Lung (tissue), 12 donors: ENCODE results near the gene LRGUK. TPM values are rescaled to one million over a fixed set of nuclear protein-coding genes. Genes with fewer than 3 reads are reported as not detected.
A peak's percentile ranks its signal among the peaks of the same experiment; 100 is the strongest.

Experiments used
- ATAC-seq: fragments of 200-7000 bp; cut with Tn5 transposase; one replicate; pipeline ENCODE4 v1.9.1; 2020; ENCODE audit warnings: moderate number of reproducible peaks; ENCODE audit not compliant: insufficient read depth, low FRiP score
- DNase-seq, 3 donors: peaks; one replicate each; pipeline ENCODE4 v3.0.0-alpha.2; 2013 to 2017
- H3K27ac ChIP-seq, 2 donors: one replicate each; pipeline ENCODE4 v1.5.1; 2013; ENCODE audit warnings: mild to moderate bottlenecking in 2 of 2, moderate library complexity in 2 of 2, control low read depth in 1 of 2, inconsistent platforms in 1 of 2, low read depth in 1 of 2, low read length in 1 of 2
- H3K27me3 ChIP-seq, 3 donors: one replicate each; pipeline ENCODE4 v1.5.1; 2013; ENCODE audit warnings: low read length in 2 of 3; ENCODE audit not compliant: control insufficient read depth in 3 of 3, insufficient read depth in 3 of 3
- H3K36me3 ChIP-seq, 4 donors: one replicate each; pipeline ENCODE4 v1.5.1; 2013; ENCODE audit warnings: low read length in 4 of 4, mild to moderate bottlenecking in 1 of 4, moderate library complexity in 1 of 4; ENCODE audit not compliant: control insufficient read depth in 4 of 4, insufficient read depth in 4 of 4
- H3K4me1 ChIP-seq, 5 donors: one replicate each; pipeline ENCODE4 v1.5.1; 2013; ENCODE audit warnings: low read length in 5 of 5, mild to moderate bottlenecking in 2 of 5, moderate library complexity in 1 of 5; ENCODE audit not compliant: control insufficient read depth in 5 of 5, insufficient read depth in 5 of 5
- H3K4me3 ChIP-seq: one replicate; pipeline ENCODE4 v1.5.1; 2013; ENCODE audit warnings: mild to moderate bottlenecking, control low read depth, moderate library complexity
- H3K9ac ChIP-seq, 2 donors: one replicate each; pipeline ENCODE4 v1.5.1; 2013; ENCODE audit warnings: low read length in 2 of 2, control low read depth in 1 of 2; ENCODE audit not compliant: insufficient read depth in 1 of 2
- H3K9me3 ChIP-seq, 4 donors: one replicate each; pipeline ENCODE4 v1.5.1; 2013; ENCODE audit warnings: low read length in 3 of 4, mild to moderate bottlenecking in 1 of 4, moderate library complexity in 1 of 4; ENCODE audit not compliant: control insufficient read depth in 4 of 4, insufficient read depth in 3 of 4
- CTCF ChIP-seq: IDR thresholded peaks from 2 replicates; pipeline ENCODE4 v1.5.1; 2012; ENCODE audit warnings: mild to moderate bottlenecking; ENCODE audit errors: control extremely low read depth, extremely low read depth
- WGBS, 2 donors: extraction: QIAGEN DNeasy Blood & Tissue Kit; methylation state at CpG; one replicate each; pipeline ENCODE4 v1.1.7; 2013; 5-methylcytosine and 5-hydroxymethylcytosine counted together
- polyA plus RNA-seq, 2 donors: library from polyadenylated mRNA; stranded (reverse); fragments of 200-250 nt; gene quantifications; one replicate each; pipeline ENCODE4 v1.2.1, GENCODE V29; 2013
- total RNA-seq, 2 donors: library from RNA; depleted of rRNA in 1 of 2; stranded (reverse); fragments of >200 nt in 1 of 2; gene quantifications; one replicate each; pipeline ENCODE4 v1.2.1, GENCODE V29; 2014 to 2021
- donor health status: control.
- donor health status: control.
- donor health status: Bipolar disorder and iron deficiency.
- donor health status: healthy.
- donor health status: DM: yes; HTN: yes; CAD: no.

LRGUK gene
- total and polyA plus RNA-seq, 4 donors = 0.55 to 10.4 (median 2.5) TPM

- H3K27me3 ChIP-seq = no peaks in the 10 kb centered on the region
- WGBS, 2 donors = 30% methylated on average over 3 of the region's 3 CpGs; no CpG with 5 or more reads in 1 of the 2 donors
- H3K9ac ChIP-seq = no peak overlapping the region
- peak in 1 of 3 donors; percentile 12 for DNase-seq
- H3K4me3 ChIP-seq = no peak overlapping the region
- ATAC-seq = no peak
- no peaks in the 10 kb centered on the region for H3K4me1 ChIP-seq
- TF ChIP-seq CTCF = no peak
- H3K27ac ChIP-seq = no peak overlapping the region
- H3K36me3 ChIP-seq = no peaks in the 10 kb centered on the region
- no peaks in the 10 kb centered on the region for H3K9me3 ChIP-seq
Measured at GRCh38 chr7:134101716-134102115, 25.4 kb upstream of the LRGUK start.

- Histone ChIP-seq H3K9me3 (no peaks in the 10 kb centered on the region), H3K36me3 (no peaks in the 10 kb centered on the region), H3K27ac (no peak overlapping the region), H3K4me3 (no peak overlapping the region), H3K4me1 (no peaks in the 10 kb centered on the region), H3K27me3 (no peaks in the 10 kb centered on the region), H3K9ac (no peak overlapping the region)
- no peak for TF ChIP-seq CTCF
- WGBS, 2 donors = 97% methylated on average over 4 of the region's 4 CpGs; no CpG with 5 or more reads in 1 of the 2 donors
- ATAC-seq (no peak), DNase-seq (no peak)
Measured at GRCh38 chr7:134104166-134104565, 23.0 kb upstream of the LRGUK start.

DNA sequence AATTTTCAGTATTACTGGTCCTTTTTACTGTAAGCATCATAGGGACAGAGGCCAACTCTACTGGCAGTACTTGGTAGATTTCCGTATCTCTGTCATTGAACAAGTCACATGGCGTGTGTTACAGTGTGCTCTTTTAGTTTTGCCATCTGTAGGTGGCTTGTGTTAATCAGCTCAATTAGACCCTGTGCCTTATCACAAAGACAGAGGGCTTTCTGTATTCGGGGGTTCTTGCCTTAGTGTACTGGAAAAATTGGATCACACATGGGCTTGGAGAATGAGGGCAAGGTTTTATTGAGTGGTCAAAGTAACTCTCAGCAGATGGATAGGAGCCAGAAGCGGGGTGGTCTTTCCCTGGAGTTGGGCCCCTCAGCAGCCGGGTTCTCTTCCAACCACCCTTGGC is 21.3 kb upstream of the LRGUK start:
- no peak for TF ChIP-seq CTCF
- Histone ChIP-seq H3K27me3 (no peaks in the 10 kb centered on the region), H3K9ac (no peak overlapping the region), H3K27ac (no peak overlapping the region), H3K4me3 (no peak overlapping the region), H3K36me3 (no peaks in the 10 kb centered on the region), H3K4me1 (no peaks in the 10 kb centered on the region), H3K9me3 (no peaks in the 10 kb centered on the region)
- DNase-seq (peak in 2 of 3 donors; percentile 13 to 19), ATAC-seq (no peak)
- WGBS, 2 donors = 93% methylated on average over 5 of the region's 5 CpGs; no CpG with 5 or more reads in 1 of the 2 donors

GRCh38 chr7:134108802-134109201 is 18.3 kb upstream of the LRGUK start:
- no peak for TF ChIP-seq CTCF
- no peak overlapping the region for H3K9ac ChIP-seq
- WGBS, 2 donors = 93% methylated on average over 2 of the region's 2 CpGs; no CpG with 5 or more reads in 1 of the 2 donors
- H3K36me3 ChIP-seq = no peaks in the 10 kb centered on the region
- H3K27me3 ChIP-seq = no peaks in the 10 kb centered on the region
- no peak overlapping the region for H3K27ac ChIP-seq
- ATAC-seq (no peak), DNase-seq (peak in 1 of 3 donors; percentile 13)
- H3K4me1 ChIP-seq = no peaks in the 10 kb centered on the region
- no peaks in the 10 kb centered on the region for H3K9me3 ChIP-seq
- no peak overlapping the region for H3K4me3 ChIP-seq
